ENCODE measurements around the gene TPST1.
"Not testable (repeated sequence)": the region's sequence is repeated elsewhere in the genome, so short reads cannot be mapped to it uniquely, and the experiment has no call there.

TPST1 gene

DNA sequence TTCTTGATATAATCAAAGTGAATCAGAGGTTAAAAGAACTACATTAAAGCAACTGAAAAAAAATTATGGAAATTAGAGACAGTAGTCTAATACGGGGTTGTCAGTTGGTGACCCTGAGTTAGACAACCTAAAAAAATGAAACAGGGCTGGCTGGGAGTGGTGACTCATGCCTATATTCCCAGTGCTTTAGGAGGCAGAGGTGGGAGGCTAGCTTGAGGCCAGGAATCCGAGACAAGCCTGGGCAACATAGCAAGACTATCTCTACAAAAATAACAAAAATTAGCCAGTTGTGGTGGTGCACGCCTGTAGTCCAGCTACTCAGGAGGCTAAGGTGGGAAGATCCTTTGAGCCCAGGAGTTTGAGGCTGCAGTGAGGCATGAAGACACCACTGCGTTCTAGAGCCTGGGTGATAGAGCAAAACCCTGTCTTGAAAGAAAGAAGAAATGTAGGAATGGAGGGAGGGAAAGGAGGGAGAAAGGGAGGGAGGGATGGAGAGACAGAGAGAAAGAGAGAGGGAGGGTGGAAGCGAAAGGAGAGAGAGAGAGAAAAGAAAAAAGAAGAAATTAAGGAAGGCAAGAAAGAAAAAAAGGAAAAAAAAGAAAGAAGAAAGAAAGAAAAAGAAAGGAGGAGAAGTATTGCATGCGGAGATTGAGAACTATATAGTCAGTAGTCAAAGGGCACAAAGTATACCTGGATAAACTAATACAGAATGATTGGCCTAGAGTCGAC lies 166.1 kb downstream of the TPST1 start:
- ATAC-seq (ENCODE audit: insufficient read depth, low read depth) (no peak), DNase-seq (no peak)
- Histone ChIP-seq H2AFZ (ENCODE audit: low read depth, low read length) (no peak overlapping the region), H3K4me3 (ENCODE audit: low read depth in 1 of 2, low read length in 2 of 2) (no peak overlapping the region), H3K79me2 (ENCODE audit: insufficient read depth, low read length) (no peaks in the 10 kb centered on the region), H3K4me2 (ENCODE audit: insufficient read depth, low read length) (no peak overlapping the region), H3K27ac (ENCODE audit: low read length) (no peak overlapping the region), H3K27me3 (ENCODE audit: insufficient read depth, low read length, poor library complexity) (no peaks in the 10 kb centered on the region), H3K4me1 (ENCODE audit: insufficient read depth, low read length) (no peaks in the 10 kb centered on the region), H3K9me3 (ENCODE audit: insufficient read depth, low read length, severe bottlenecking) (no peaks in the 10 kb centered on the region), H3K9ac (ENCODE audit: low read depth, low read length) (no peak overlapping the region), H3K36me3 (ENCODE audit: insufficient read depth, low read length) (no peaks in the 10 kb centered on the region), H4K20me1 (ENCODE audit: insufficient read depth, low read length) (no peaks in the 10 kb centered on the region)
- TF ChIP-seq, protein P1, sequence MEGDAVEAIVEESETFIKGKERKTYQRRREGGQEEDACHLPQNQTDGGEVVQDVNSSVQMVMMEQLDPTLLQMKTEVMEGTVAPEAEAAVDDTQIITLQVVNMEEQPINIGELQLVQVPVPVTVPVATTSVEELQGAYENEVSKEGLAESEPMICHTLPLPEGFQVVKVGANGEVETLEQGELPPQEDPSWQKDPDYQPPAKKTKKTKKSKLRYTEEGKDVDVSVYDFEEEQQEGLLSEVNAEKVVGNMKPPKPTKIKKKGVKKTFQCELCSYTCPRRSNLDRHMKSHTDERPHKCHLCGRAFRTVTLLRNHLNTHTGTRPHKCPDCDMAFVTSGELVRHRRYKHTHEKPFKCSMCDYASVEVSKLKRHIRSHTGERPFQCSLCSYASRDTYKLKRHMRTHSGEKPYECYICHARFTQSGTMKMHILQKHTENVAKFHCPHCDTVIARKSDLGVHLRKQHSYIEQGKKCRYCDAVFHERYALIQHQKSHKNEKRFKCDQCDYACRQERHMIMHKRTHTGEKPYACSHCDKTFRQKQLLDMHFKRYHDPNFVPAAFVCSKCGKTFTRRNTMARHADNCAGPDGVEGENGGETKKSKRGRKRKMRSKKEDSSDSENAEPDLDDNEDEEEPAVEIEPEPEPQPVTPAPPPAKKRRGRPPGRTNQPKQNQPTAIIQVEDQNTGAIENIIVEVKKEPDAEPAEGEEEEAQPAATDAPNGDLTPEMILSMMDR (IDR thresholded peaks at IDR 0.05; ENCODE audit: borderline replicate concordance, extremely low read depth, low read length, poor library complexity, severe bottlenecking), result no peak
- no peak for TF ChIP-seq EZH2 (IDR thresholded peaks at IDR 0.05; ENCODE audit: borderline replicate concordance, low read depth, low read length, severe bottlenecking)

- H3K27me3 ChIP-seq (ENCODE audit: insufficient read depth, low read length, poor library complexity); ATAC-seq (ENCODE audit: insufficient read depth, low read depth); H2AFZ ChIP-seq (ENCODE audit: low read depth, low read length); H3K79me2 ChIP-seq (ENCODE audit: insufficient read depth, low read length); H3K9ac ChIP-seq (ENCODE audit: low read depth, low read length); H3K36me3 ChIP-seq (ENCODE audit: insufficient read depth, low read length); H3K4me2 ChIP-seq (ENCODE audit: insufficient read depth, low read length); H3K4me3 ChIP-seq (ENCODE audit: low read depth in 1 of 2, low read length in 2 of 2); H4K20me1 ChIP-seq (ENCODE audit: insufficient read depth, low read length); H3K27ac ChIP-seq (ENCODE audit: low read length); H3K4me1 ChIP-seq (ENCODE audit: insufficient read depth, low read length); DNase-seq; H3K9me3 ChIP-seq (ENCODE audit: insufficient read depth, low read length, severe bottlenecking): not testable (repeated sequence)
Measured at GRCh38 chr7:66374141-66374840, 169.2 kb downstream of the TPST1 start.

DNA sequence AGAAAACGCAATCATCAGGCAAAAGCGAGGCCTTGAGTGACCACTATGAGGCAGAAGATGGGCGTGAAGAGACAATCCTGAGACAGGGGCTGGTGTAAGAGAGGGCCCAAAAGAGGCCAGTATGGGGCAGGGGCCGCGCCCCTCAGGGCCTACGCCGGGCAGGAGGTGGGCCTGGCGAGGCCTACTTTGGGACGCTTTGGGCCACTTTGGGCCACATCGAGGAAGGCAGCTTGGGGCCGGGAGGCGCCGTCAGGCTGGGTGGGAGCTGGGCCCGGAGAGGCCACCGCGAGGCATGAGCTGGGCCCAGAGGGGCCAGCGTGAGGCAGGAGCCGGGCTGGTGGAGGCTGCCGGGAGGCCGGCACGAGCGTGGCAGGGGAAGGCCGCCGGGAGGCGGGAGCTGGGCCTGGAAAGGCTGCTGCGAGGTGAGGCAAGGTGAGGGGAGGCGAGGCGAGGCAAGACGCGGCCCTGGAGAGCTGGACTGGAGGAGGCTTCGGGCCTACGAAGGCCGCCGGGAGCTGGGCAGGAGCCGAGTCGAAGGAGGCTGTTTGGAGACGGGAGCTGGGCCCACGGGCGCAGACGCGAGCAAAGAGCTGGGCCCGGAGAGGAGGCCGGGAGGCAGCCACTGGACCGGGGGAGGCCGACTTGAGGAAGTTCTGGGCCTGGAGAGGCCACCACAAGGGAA lies 171.3 kb downstream of the TPST1 start:
- Histone ChIP-seq H3K27me3 (ENCODE audit: insufficient read depth, low read length, poor library complexity) (no peaks in the 10 kb centered on the region), H3K9ac (ENCODE audit: low read depth, low read length) (no peak overlapping the region), H4K20me1 (ENCODE audit: insufficient read depth, low read length) (no peaks in the 10 kb centered on the region), H3K27ac (ENCODE audit: low read length) (no peak overlapping the region), H3K4me2 (ENCODE audit: insufficient read depth, low read length) (no peak overlapping the region), H3K36me3 (ENCODE audit: insufficient read depth, low read length) (no peaks in the 10 kb centered on the region), H3K79me2 (ENCODE audit: insufficient read depth, low read length) (no peaks in the 10 kb centered on the region), H3K4me3 (ENCODE audit: low read depth in 1 of 2, low read length in 2 of 2) (no peak overlapping the region), H3K4me1 (ENCODE audit: insufficient read depth, low read length) (no peaks in the 10 kb centered on the region), H3K9me3 (ENCODE audit: insufficient read depth, low read length, severe bottlenecking) (no peaks in the 10 kb centered on the region), H2AFZ (ENCODE audit: low read depth, low read length) (no peak overlapping the region)
- no peak for ATAC-seq (ENCODE audit: insufficient read depth, low read depth)
- TF ChIP-seq EZH2 (IDR thresholded peaks at IDR 0.05; ENCODE audit: borderline replicate concordance, low read depth, low read length, severe bottlenecking), result no peak
- TF ChIP-seq, protein P1 (IDR thresholded peaks at IDR 0.05; ENCODE audit: borderline replicate concordance, extremely low read depth, low read length, poor library complexity, severe bottlenecking), result no peak
- DNase-seq, result no peak

DNA sequence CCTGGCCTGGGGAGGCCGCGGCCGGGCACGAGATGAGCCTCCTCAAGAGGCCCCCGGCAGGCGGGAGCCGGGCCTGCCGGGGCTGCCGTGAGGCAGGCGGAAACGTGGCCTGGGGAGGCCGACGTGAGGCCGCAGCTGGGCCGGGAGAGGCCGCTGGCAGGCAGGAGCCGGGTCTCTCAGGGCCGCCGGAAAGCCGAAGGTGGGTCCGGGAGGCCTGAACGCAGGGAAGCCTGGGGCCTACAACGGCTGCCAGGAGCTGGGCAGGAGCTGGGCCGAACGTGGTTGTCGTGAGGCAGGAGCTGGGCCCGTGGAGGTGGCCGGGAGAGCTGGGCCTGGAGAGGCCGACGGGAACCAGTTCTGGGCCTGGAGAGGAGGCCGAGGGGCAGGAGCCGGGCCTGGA lies 171.9 kb downstream of the TPST1 start:
- Histone ChIP-seq H3K9me3 (ENCODE audit: insufficient read depth, low read length, severe bottlenecking) (no peaks in the 10 kb centered on the region), H3K4me1 (ENCODE audit: insufficient read depth, low read length) (no peaks in the 10 kb centered on the region), H3K79me2 (ENCODE audit: insufficient read depth, low read length) (no peaks in the 10 kb centered on the region), H3K36me3 (ENCODE audit: insufficient read depth, low read length) (no peaks in the 10 kb centered on the region), H3K9ac (ENCODE audit: low read depth, low read length) (no peak overlapping the region), H3K4me3 (ENCODE audit: low read depth in 1 of 2, low read length in 2 of 2) (no peak overlapping the region), H3K4me2 (ENCODE audit: insufficient read depth, low read length) (no peak overlapping the region), H3K27me3 (ENCODE audit: insufficient read depth, low read length, poor library complexity) (no peaks in the 10 kb centered on the region), H3K27ac (ENCODE audit: low read length) (no peak overlapping the region), H4K20me1 (ENCODE audit: insufficient read depth, low read length) (no peaks in the 10 kb centered on the region), H2AFZ (ENCODE audit: low read depth, low read length) (no peak overlapping the region)
- ATAC-seq (ENCODE audit: insufficient read depth, low read depth), result no peak
- DNase-seq, result no peak
- no peak for TF ChIP-seq EZH2 (IDR thresholded peaks at IDR 0.05; ENCODE audit: borderline replicate concordance, low read depth, low read length, severe bottlenecking)
- TF ChIP-seq, protein P1 (IDR thresholded peaks at IDR 0.05; ENCODE audit: borderline replicate concordance, extremely low read depth, low read length, poor library complexity, severe bottlenecking), result no peak
